Left forelimb (tissue), 1 donor: ENCODE data around the gene ATP5F1D.
"Not testable (repeated sequence)": the region's sequence is repeated elsewhere in the genome, so short reads cannot be mapped to it uniquely, and the experiment has no call there.

Experiments
- DNase-seq: peaks from one replicate; pipeline ENCODE4 v3.0.0-alpha.2; 2018; ENCODE audit warnings: low spot score

ATP5F1D gene

GRCh38 chr19:1233115-1233667, 8.4 kb upstream of the ATP5F1D start:
- no peak for DNase-seq

GRCh38 chr19:1234051-1234954, 7.2 kb upstream of the ATP5F1D start:
- DNase-seq: no peak

DNA sequence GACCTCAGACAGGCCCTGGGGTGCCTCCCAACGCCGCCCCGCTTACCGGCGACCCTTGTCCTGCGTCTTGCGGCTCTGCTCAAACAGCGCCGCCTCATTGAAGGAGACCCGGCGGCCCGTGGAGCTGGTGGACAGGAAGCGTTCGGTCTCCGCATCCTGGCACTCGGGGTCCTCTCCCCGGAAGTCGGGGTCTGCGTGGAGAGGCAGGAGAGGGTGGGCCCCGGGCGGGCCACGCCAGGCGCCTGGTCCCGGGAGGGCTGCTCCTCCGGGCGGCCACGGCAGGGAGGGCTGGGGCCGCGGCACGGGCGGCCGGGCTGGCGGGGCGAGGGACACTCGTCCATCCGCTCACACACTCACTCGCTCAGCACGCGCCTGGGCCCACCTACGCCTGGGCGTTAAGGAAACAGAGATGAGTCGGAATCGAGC, 6.6 kb upstream of the ATP5F1D start:
- DNase-seq: no peak

GRCh38 chr19:1235625-1236538, 5.7 kb upstream of the ATP5F1D start:
- no peak for DNase-seq

DNA sequence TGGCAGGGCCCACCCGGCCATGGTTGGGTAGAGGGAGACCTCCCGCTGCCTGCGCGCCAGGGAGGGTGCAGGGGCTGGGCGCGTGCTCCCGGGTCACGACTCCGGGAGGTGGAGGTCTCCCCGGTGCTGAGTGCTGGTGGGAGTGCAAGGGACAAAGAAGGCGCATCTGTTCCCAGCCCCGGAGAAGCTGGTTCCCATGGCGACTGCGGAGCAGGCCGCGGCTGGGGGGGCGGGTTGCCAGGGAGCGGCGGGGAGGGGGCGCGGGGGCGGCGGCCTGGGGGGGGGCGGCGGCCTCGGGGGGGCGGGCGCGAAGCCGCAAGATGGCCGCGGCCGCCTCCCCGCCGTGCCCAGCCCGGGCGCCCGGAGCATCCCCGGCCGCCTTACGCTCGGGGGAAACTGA, 5.0 kb upstream of the ATP5F1D start:
- no peak for DNase-seq

- no peak for DNase-seq
Measured at GRCh38 chr19:1237027-1237659, 4.4 kb upstream of the ATP5F1D start.

DNA sequence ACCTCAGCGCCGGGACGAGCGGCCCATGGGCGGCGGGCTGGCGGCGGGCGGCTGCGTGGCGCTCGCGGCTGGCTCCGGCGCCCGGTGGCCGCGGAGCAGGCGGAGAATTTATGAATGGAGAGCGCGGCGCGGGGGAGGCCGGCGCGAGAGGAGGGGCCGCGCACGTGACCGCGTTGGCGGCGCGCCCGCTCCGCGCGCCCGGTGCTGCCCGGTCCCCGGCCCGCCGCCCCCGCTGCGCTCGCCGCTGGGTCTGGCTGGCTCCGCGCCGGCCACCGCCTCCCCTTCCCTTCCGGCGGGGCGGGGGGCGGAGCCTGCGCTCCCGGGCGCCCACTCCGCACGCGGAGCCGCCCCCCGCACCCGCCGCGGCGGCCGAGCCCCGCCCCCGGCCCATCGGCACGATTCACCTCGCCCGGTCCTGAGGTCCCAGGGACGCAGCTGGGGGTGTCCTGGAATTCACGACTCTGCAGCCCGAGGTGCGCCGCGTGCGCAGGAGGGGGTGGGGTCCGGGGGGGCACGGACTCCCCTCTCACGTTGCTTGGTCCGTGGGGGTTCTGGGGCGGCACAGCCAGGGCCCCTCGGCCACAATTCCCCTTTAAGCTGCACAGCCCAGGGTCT, 3.7 kb upstream of the ATP5F1D start, which contains the start of gene CBARP:
TSS of gene CBARP (minus strand) at position 252 of the 615 bp plus-strand sequence. CDS start 1,905 bp downstream, outside the sequence.
- DNase-seq: no peak

DNA sequence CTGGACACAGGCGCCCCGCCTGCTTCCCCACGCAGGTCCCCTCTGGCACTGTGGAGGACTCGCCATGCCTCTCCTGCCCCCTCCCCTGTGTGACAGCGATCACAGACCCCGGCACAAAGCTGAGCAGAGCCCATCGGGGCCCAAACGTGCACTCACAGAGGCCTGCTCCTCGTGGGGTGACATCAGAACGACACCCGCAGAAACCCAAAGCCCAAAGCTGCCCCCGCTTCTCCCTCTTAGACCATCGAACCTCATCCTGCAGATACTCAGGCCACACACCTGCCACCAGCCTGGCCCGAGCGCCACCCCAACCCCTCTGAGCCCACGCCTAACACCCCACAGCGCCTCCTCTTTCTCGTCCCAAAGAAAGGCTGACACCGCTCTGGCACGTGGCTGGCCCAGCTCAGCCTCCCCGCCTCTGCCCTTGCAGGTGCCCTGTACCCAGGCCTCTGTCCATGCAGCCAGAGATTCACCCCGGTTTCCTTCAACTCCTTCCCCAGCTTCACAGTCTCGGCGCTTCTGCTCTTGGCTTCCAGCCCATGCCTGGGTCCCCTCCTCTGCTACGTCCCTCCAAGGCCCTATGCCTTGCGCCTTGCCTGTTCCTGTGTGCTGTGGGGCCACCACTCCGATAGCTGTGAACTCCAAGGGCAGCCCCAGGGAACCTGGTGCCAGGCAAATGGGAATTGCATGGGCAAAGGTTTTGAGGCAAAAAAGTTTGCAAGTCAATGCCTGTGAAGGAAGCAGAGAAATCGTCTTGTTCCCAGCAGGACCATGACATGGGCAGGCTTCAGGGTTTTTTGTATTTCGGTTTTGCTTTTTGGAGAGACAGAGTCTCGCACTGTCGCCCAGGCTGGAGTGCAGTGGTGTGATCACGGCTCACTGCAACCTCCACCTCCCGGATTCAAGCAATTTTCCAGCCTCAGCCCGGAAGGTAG, 2.9 kb upstream of the ATP5F1D start:
- DNase-seq: no peak

GRCh38 chr19:1239420-1239795, 2.1 kb upstream of the ATP5F1D start:
- no peak for DNase-seq

DNA sequence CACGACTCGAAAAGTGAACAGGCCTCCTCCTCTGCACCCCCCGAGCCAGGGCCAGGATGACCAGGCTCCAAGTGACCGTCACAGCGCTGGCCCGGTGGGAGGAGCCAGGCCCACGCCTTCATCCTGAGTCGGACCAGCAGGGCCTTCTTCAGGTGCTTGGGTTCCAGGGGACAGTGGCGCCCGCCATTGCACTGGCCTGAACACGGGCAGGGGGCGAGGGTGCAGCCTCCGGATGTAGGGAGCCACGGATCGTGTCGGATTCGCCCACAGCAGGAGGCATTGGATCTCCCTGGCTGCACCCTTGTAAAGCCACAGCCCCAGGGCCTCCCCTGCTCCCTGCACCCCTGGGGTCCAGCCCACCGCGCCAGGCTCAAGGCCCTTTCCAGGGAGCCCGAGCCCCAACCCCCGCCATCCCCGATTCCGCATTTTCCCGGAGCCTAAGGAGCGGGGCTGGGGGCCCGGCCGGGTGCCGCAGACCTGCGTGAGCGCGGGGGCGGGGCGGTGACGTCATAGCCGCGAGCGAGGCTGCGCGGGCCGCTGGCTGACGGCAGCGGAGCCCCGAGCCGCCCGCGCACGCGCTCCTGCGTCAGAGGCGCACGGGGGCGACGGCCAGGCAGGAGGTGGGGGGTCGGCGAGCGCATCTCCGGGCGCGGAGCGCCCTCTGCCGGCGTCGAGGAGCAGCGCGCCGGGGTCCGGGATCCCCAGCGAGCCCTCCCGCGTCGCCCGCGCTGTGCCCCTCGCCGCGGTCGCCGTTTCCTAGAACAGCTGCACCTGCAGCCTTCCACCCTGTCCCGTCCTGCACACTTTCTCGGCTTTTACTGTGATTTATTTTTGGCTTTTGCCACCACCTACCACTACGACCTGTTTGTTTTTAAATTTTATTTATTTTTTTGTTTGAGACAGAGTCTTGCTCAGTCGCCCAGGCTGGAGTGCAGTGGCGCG, 1.5 kb upstream of the ATP5F1D start:
- DNase-seq: peak; percentile 93

DNA sequence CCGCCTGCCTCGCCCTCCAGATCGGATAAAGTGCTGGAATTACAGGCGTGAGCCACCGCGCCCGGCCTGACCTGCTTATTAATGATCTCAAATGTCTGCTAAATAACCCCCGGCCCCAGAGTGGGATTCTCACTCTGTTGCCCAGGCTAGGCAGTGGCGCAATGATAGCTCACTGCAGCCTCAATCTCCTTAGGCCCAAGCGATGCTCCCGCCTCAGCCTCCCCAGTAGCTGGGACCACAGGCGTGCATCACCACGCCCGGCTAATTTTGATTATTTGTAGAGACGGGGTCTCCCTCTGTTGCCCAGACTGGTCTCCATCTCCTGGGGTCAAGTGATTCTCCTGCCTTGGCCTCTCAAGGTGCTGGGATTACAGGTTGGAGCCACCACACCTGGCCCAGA, 626 bp upstream of the ATP5F1D start:
- DNase-seq: no peak

GRCh38 chr19:1243768-1244692, 2.5 kb downstream of the ATP5F1D start:
- peak; percentile 86 for DNase-seq

DNA sequence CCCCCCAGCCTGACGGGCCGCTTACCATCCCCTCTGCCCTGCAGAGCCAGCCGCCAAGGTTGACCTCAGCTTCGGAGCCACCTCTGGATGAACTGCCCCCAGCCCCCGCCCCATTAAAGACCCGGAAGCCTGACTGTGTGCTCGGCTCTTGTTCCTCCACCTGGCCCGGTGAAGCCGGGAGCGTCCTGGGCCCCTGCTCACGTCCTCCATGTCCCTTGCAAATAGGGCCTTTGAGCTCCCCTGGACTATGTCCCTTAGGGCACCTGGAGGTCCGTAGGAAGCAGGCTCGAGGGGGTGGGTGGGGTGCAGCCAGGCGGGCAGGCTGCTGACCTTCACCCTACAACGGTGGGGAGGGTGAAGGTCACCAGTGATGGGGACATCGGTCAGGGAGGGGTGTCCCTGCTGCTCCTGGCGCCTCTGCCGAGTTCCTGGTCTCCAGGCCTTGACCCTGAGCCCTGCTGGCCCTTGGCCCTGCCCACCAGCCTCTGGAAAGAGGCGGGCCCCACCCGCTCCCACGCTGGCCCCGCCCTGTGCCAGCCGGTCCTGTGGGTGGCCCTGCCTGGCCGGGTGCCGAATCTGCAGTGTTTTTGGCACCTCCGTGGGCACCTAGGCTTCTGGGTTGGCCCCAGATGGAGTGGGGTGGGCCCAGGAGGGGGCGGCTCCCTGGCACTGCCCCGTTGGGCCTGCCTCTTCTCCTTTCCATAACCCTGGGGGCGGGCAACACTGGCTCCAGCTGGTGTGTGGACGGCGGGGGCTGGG, 3.3 kb downstream of the ATP5F1D start:
- DNase-seq: no peak

DNA sequence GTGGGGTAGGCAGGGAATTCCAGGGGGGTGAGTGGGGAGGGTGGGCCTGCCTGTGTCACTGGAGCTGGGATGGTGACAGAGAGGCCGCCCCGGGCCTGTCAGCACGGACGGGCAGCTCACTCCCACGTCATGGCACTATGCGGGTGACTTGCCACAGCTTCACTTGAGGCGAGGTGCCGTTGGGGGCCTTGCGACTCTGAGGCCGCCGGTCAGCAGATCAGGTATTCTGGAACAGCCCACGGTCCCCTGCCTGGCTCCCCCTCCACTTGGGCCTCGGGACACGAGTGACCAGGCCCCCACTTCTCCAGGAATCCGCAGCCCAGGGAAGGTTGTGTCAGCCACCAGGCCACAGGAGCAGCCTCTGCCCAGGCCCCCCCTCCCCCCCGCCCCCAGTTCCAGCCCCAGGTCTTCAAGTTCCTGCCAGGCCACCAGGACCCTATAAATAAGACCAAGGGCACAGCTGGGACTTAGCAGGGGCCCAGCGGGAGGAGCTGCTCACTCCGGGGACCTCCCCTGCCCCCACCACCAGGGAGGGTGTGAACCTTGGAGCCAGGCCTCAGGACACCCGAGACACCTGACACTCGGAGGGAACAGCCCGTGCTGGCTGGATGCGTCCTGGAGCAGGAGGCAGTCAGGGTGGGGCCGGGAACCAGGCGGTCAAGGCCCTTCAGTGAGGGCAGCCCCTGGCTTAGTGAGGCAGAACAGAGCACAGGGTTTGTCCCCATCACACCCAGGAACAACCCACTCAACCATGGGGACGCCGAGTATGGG, 4.1 kb downstream of the ATP5F1D start:
- no peak for DNase-seq

DNA sequence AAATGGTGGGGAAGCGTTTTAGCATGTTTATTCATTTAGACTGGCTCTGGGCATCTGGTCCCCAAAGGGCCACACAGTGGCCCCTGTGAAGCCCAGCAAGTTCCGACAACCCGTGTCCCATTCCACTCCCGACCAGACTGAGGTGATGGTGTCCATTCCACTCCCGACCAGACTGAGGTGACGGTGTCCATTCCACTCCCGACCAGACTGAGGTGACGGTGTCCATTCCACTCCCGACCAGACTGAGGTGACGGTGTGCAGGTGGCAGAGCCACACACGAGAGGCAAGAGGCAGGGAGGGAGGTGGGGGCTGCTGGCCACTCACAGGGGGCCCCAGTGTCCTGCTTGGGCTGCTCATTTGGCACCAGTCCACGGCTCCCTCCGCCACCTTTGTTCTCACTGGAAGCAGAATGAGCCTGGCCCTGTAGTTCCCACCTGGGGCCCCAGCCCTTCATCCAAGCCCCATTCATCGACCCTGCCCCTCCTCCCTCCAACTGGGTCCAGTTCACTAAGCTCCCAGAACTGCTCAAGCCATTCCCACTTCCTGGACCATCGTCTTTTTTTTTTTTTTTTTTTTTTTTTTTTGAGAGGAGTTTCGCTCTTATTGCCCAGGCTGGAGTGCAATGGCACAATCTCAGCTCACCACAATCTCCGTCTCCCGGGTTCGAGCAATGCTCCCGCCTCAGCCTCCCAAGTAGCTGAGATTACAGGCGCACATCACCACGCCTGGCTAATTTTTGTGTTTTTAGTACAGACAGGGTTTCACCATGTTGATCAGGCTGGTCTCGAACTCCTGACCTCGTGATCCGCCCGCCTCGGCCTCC, 4.9 kb downstream of the ATP5F1D start:
- not testable (repeated sequence) for DNase-seq

DNA sequence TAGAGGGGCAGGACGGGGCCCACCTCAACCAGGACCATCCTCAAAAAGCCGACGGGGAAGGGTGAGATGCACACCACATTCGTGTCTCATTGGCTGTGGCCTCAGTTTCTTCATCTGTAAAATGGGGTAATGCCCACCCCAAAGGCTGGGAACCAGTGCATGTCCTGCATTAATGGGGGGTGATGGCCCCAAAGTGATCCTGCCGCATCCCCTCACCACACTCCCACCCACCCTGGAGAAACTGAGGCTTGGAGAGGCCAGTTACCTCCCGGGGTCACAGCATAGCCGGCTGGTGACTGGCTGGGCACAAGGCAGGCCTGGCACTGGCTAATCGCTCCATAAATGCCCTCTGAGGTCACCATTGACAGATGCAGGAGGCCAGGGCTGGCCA, 6.2 kb downstream of the ATP5F1D start:
- no peak for DNase-seq
